Gastrocnemius medialis (tissue), 4 donors: ENCODE results near the gene GABBR1. TPM values are rescaled to one million over a fixed set of nuclear protein-coding genes. Genes with fewer than 3 reads are reported as not detected.

Experiments used
- ATAC-seq, 2 donors: fragments of 150-250 bp; one replicate each; pipeline ENCODE4 v1.9.1; 2016
- DNase-seq, 2 donors: peaks; one replicate each; pipeline ENCODE4 v3.0.0-alpha.2; 2019
- H3K27ac ChIP-seq, 4 donors: fragments of 200-600 bp; sonication (generic); 1 replicate in 1 of 4; 2 replicates in 3 of 4; pipeline ENCODE4 v1.5.1; 2016 to 2018; ENCODE audit warnings: mild to moderate bottlenecking in 2 of 4, moderate library complexity in 1 of 4
- H3K27me3 ChIP-seq, 3 donors: fragments of 200-600 bp; sonication (generic) in 2 of 3; 1 replicate in 1 of 3; 2 replicates in 2 of 3; pipeline versions ENCODE4 v1.5.1 to v1.6.0; 2016 to 2019; ENCODE audit warnings: mild to moderate bottlenecking in 1 of 3, moderate library complexity in 1 of 3
- H3K36me3 ChIP-seq, 2 donors: fragments of 200-600 bp; sonication (generic) in 1 of 2; one replicate each; pipeline ENCODE4 v1.5.1; 2017 to 2018
- H3K4me1 ChIP-seq, 2 donors: fragments of 200-600 bp; sonication (generic) in 1 of 2; one replicate each; pipeline ENCODE4 v1.5.1; 2016 to 2017; ENCODE audit warnings: mild to moderate bottlenecking in 2 of 2
- H3K4me3 ChIP-seq, 4 donors: fragments of 200-600 bp; sonication (generic) in 3 of 4; 1 replicate in 1 of 4; 2 replicates in 3 of 4; pipeline ENCODE4 v1.5.1; 2016 to 2019; ENCODE audit warnings: mild to moderate bottlenecking in 2 of 4
- H3K9me3 ChIP-seq, 3 donors: fragments of 200-600 bp; sonication (generic) in 2 of 3; 1 replicate in 1 of 3; 2 replicates in 2 of 3; pipeline ENCODE4 v1.5.1; 2016 to 2019
- POLR2A ChIP-seq, 2 donors: fragments of 450-650 bp; IDR thresholded peaks; one replicate each; pipeline ENCODE4 v1.6.1; 2017; ENCODE audit warnings: antibody characterized with exemption in 2 of 2, mild to moderate bottlenecking in 2 of 2, moderate library complexity in 2 of 2
- in situ Hi-C, 4 donors: fragments of 200-750 bp; cut with MboI; loops; one replicate each; pipeline versions ENCODE4 v1.15.0 to v1.8.0; 2017; ENCODE audit warnings: low sequenced_read_pairs in 4 of 4
- intact Hi-C: fragments of 100-400 bp; cut with DNase I; formaldehyde crosslinking; loops from one replicate; pipeline ENCODE4 v1.15.1; 2023; ENCODE audit warnings: low total_unique reads
- total RNA-seq, 4 donors: library from RNA; depleted of rRNA; stranded (reverse); fragments of >200 nt; gene quantifications; one replicate each; pipeline versions ENCODE4 v1.1.0 to v1.2.3, GENCODE V29; 2016
- TF ChIP-seq, protein P1 (sequence below), 5 experiments: fragments of 450-650 bp in 3 of 5; fragments of 200-600 bp in 2 of 5; sonication (generic) in 2 of 5; IDR thresholded peaks in 4 of 5; conservative IDR thresholded peaks in 1 of 5; 1 replicate in 4 of 5; 2 replicates in 1 of 5; pipeline ENCODE4 v1.5.1; 2016 to 2019; ENCODE audit warnings: antibody characterized with exemption in 5 of 5, mild to moderate bottlenecking in 3 of 5, moderate library complexity in 3 of 5

Gene GABBR1
- total RNA-seq, 4 donors from 2014 or later, result 1.0 to 3.8 (median 3.1) TPM

DNA sequence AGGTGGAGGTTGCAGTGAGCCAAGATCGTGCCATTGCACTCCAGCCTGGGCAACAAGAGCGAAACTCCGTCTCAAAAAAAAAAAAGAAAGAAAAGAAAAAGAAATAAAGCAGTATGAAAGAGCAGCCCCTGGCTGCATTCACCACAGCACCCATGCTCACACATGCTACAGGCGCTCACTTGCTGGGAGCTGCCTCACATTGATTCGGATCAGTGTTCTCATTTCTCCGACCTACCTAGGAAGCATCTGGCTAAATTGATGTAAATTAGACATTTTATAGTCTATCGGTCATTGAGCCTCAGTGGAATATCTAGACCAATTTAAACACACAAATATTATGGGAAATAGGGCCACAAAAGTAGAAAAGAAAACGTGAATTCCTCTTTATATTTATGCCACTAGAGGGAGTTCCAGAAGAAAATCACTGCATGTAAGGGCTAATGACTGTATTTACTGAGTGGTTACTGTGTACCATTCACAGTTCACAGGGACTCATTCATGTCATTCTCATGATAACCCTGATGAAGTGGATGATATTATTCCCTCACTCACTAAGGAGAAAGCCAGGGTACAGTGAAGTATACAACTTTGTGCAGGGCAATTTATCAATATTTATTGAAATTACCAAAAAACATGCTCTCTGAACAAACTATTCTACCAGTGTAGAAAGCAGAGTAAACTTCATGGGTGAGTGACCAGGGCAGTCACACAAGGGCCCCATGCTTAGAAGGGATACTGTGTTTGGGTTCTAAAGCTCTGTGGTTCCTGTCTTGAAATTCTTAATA is 18.6 kb upstream of the GABBR1 start:
- in situ Hi-C loops, result no loop called here

DNA sequence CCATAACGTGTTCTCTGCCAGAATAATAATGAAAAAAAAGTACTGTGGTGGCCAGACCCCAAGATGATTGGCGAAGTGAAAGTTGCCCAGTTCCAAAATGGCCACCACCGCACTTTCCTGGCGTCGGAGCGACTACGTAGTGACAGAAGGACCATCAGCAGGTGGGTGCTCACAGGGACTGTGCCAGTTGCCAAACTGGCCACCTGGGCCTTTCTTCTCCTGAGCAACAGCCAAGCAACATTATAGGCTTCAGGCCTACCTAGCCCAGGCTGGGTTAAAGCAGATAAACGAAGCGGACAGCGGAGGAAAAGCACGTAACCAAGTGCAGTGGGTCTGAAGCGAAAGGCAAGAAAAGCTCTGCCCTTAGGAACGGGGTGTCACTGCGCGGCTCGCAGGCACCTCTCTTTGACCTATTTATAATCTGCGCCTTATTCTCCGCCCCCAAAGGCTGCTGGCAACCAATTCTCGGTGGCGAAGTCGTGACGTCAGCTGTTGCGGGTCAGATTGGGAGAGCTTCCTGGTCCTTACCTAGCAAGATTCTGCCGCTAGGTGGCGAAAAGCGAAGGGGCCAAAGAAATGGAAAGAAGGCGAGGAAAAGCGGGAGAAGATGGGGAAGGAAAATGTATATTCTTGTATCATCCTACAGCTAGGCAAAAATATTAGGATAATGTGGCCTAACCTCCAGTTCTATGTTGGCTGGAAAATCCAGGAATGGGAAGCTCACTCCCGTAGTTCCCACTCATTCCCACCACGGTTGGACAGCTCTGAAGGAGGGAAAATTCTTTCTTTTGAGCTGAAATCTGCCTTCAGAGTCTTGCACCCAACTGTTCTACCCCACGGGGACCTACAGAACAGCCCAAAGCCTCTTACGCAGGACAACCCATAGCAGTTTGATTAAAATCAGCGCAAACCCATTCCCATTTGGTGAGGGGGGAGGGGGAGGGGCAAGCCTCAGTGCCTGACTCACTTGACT is 17.0 kb upstream of the GABBR1 start:
- Histone ChIP-seq H3K27me3 (no peaks in the 10 kb centered on the region), H3K4me3 (peak overlapping the region; percentile 65 to 73 (median 69)), H3K4me1 (peaks cover 0 to 3% of the 10 kb centered on the region in 2 donors), H3K27ac (peak overlapping the region; percentile 86 to 98 (median 91)), H3K9me3 (no peaks in the 10 kb centered on the region), H3K36me3 (no peaks in the 10 kb centered on the region)
- TF ChIP-seq POLR2A (IDR thresholded peaks at IDR 0.05), result peak; percentile 70 to 95
- TF ChIP-seq, protein P1, sequence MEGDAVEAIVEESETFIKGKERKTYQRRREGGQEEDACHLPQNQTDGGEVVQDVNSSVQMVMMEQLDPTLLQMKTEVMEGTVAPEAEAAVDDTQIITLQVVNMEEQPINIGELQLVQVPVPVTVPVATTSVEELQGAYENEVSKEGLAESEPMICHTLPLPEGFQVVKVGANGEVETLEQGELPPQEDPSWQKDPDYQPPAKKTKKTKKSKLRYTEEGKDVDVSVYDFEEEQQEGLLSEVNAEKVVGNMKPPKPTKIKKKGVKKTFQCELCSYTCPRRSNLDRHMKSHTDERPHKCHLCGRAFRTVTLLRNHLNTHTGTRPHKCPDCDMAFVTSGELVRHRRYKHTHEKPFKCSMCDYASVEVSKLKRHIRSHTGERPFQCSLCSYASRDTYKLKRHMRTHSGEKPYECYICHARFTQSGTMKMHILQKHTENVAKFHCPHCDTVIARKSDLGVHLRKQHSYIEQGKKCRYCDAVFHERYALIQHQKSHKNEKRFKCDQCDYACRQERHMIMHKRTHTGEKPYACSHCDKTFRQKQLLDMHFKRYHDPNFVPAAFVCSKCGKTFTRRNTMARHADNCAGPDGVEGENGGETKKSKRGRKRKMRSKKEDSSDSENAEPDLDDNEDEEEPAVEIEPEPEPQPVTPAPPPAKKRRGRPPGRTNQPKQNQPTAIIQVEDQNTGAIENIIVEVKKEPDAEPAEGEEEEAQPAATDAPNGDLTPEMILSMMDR (IDR thresholded peaks at IDR 0.05 in 4 of 5, conservative IDR thresholded peaks at IDR 0.05 in 1 of 5), result peak; percentile 84 to 94 (median 89)
- DNase-seq (peak; percentile 95 to 97), ATAC-seq (peak; percentile 99 to 100)
- in situ Hi-C loops (no loop called here), intact Hi-C loops (loop anchor here (1.0 to 2.0 kb wide), 3 partner anchors 99 to 413 kb away; no protein-coding TSS in a partner anchor)

More for the DNA sequence above, 18.6 kb upstream of the GABBR1 start:
- no peak overlapping the region for H3K27ac ChIP-seq
- no peak for DNase-seq
- H3K4me1 ChIP-seq, result peaks cover 0 to 3% of the 10 kb centered on the region in 2 donors
- H3K27me3 ChIP-seq, result no peaks in the 10 kb centered on the region
- TF ChIP-seq, protein P1 (IDR thresholded peaks at IDR 0.05 in 4 of 5, conservative IDR thresholded peaks at IDR 0.05 in 1 of 5), result peak in 4 of 5 experiments; percentile 21 to 55 (median 32)
- no peak for TF ChIP-seq POLR2A (IDR thresholded peaks at IDR 0.05)
- intact Hi-C loops, result no loop called here
- ATAC-seq, result no peak
- H3K36me3 ChIP-seq, result no peaks in the 10 kb centered on the region
- H3K9me3 ChIP-seq, result no peaks in the 10 kb centered on the region
- no peak overlapping the region for H3K4me3 ChIP-seq

DNA sequence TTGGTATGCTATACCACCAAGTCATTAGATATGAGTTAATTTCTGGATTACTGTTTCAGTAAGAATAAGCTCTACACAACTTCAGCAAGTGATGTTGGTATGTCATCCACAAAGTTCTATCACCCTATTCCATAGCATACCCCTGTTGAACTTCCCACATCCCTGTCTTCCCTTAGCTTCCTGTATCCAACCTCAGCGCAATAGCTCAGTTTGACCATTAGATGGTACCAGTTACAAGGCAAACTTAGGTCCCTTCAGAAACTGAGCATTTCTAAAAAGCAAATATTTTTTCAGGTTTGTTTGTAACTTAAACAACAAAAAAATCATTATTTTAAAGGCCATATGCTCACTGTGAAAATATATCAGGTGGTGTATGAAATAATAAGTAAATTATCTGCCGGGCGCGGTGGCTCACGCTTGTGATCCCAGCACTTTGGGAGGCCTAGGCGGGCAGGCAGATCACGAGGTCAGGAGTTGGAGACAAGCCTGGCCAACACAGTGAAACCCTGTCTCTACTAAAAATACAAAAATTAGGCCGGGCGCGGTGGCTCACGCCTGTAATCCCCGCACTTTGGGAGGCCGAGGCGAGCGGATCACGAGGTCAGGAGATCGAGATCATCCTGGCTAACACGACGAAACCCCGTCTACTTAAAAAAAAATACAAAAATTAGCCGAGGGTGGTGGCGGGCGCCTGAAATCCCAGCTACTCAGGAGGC is 15.1 kb upstream of the GABBR1 start:
- no peaks in the 10 kb centered on the region for H3K27me3 ChIP-seq
- H3K4me1 ChIP-seq, result peaks cover 0 to 3% of the 10 kb centered on the region in 2 donors
- intact Hi-C loops (loop anchor here (2.0 kb wide), 1 partner anchor 415 kb away; no protein-coding TSS in a partner anchor), in situ Hi-C loops (no loop called here)
- no peaks in the 10 kb centered on the region for H3K36me3 ChIP-seq
- no peaks in the 10 kb centered on the region for H3K9me3 ChIP-seq
- TF ChIP-seq, protein P1 (IDR thresholded peaks at IDR 0.05 in 4 of 5, conservative IDR thresholded peaks at IDR 0.05 in 1 of 5), result peak in 1 of 5 experiments; percentile 27
- no peak for TF ChIP-seq POLR2A (IDR thresholded peaks at IDR 0.05)
- ATAC-seq, result no peak
- no peak overlapping the region for H3K4me3 ChIP-seq
- DNase-seq, result no peak
- H3K27ac ChIP-seq, result no peak overlapping the region

DNA sequence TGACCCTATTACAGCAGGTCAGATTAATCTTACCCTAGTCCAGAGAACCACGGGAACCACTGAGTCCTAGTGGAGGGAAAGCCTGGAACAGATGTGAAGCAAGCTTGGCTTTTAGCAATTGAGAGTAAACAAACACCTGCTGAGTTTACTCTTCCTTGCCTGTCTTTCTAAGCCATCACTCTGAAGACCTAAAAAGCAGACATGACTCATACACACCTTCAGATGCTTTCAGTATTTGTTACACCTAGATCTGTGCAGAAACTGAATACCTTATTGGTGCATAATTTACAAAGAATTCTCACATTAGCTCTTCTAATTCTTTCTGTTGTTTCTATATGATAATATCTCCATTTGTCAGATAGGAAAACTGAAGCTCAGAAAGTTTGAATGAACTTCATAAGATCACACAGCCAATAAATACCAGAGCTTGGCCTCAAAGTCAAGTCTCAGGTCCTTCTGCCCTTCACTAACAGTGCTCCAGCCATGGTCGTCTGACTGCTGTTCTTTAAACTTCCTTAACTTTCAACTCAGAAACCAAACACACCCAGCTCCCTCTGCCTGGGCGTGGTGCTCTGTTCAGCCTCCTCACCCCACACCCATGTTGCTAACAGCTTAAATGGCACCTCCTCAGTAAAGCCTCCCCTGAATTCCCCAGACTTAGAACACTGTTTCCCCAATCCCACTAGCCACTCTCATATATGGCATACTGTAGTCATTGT is 8.6 kb upstream of the GABBR1 start:
- intact Hi-C loops, result no loop called here
- no peak for ATAC-seq

More for the DNA sequence above, 8.6 kb upstream of the GABBR1 start:
- Histone ChIP-seq H3K4me3 (no peak overlapping the region), H3K27ac (no peak overlapping the region), H3K27me3 (peaks cover 0 to 5% (median 3%) of the 10 kb centered on the region in 3 donors), H3K36me3 (no peaks in the 10 kb centered on the region), H3K4me1 (no peaks in the 10 kb centered on the region), H3K9me3 (no peaks in the 10 kb centered on the region)
- no peak for DNase-seq
- TF ChIP-seq POLR2A (IDR thresholded peaks at IDR 0.05), result no peak
- in situ Hi-C loops, result no loop called here
